BE2C (cell line): ENCODE results near the gene ESAM.

Source experiments
- DNase-seq: peaks from one replicate; pipeline ENCODE4 v3.0.0-alpha.2; 2020
- H3K27me3 ChIP-seq: fragments of 250-450 bp; sonication (Bioruptor Pico); 2 replicates; pipeline ENCODE4 v1.5.1; 2020; ENCODE audit warnings: mild to moderate bottlenecking
- H3K36me3 ChIP-seq: fragments of 250-450 bp; sonication (Bioruptor Pico); 2 replicates; pipeline ENCODE4 v1.5.1; 2020; ENCODE audit warnings: mild to moderate bottlenecking
- H3K4me1 ChIP-seq: fragments of 250-450 bp; sonication (Bioruptor Pico); 2 replicates; pipeline ENCODE4 v1.5.1; 2020
- H3K4me3 ChIP-seq: 2 replicates; pipeline ENCODE4 v1.5.1; 2011; ENCODE audit warnings: low read depth, low read length
- H3K9me3 ChIP-seq: fragments of 250-450 bp; sonication (Bioruptor Pico); 2 replicates; pipeline ENCODE4 v1.5.1; 2020
- CTCF ChIP-seq: IDR thresholded peaks from 2 replicates; pipeline ENCODE4 v1.5.1; 2012; ENCODE audit warnings: mild to moderate bottlenecking, low read depth, low read length

The ESAM gene

DNA sequence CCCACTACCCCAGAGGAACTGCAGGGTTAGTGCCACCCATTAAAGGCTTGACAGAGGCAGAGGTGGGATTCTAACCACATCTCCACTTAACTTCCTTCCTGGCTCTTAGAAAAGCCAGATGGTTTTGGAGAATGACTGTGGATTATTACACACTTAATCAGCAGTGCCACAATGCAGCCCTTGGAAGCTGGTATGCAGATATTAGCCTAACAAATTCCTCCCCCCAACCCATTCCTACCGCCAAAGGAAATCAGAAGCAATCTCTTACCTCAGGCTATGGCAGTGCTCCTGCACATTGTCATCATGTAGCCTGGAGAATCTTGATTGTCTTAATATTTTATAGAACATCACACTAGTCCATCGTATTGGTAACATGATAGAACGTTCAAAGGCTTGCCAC lies 45.5 kb downstream of the ESAM start:
- TF ChIP-seq CTCF, result no peak
- Histone ChIP-seq H3K9me3 (no peaks in the 10 kb centered on the region), H3K4me3 (no peak overlapping the region), H3K27me3 (peaks cover 22% of the 10 kb centered on the region), H3K4me1 (no peaks in the 10 kb centered on the region), H3K36me3 (no peaks in the 10 kb centered on the region)
- no peak for DNase-seq

DNA sequence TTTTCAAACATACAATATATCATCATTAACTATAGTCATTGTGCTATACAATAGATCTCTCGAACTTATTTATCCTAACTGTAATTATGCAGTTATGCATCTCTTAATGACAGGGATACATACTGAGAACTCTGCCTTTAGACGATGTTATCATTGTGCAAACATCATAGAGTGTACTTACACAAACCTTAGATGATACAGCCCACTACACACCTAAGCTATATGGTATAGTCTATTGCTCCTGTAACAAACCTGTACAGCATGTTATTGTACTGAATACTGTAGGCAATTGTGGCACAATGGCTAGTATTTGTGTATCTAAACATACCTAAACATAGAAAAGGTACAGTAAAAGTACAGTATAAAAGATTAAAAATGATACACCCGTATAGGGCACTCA lies 49.7 kb downstream of the ESAM start:
- H3K9me3 ChIP-seq, result no peaks in the 10 kb centered on the region
- H3K4me3 ChIP-seq, result no peak overlapping the region
- no peaks in the 10 kb centered on the region for H3K36me3 ChIP-seq
- peaks cover 25% of the 10 kb centered on the region for H3K27me3 ChIP-seq
- no peak for TF ChIP-seq CTCF
- no peak for DNase-seq
- no peaks in the 10 kb centered on the region for H3K4me1 ChIP-seq

DNA sequence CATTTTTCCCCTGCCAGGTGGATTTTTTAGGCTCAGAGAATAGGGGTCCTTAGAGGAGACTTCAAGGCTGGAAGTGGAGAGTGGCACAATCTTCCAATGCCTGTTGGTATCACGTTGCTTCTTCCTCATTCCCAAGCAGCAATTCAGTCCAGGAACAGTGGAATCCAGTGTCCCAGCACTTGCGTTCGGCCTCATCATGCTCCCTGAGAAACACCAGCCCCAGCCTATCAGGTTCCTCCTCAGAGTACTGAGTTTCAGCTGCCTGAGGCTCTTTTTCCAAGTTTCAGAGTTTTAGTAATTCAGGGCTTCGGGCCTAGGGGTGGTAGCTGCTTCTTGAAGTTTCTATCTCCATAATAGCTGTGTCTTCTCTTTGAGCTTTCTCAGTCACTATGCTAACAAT lies 54.3 kb downstream of the ESAM start:
- no peak for DNase-seq
- TF ChIP-seq CTCF, result no peak

More for the DNA sequence above, 54.3 kb downstream of the ESAM start:
- no peaks in the 10 kb centered on the region for H3K9me3 ChIP-seq
- H3K36me3 ChIP-seq, result no peaks in the 10 kb centered on the region
- H3K4me3 ChIP-seq, result no peak overlapping the region
- H3K4me1 ChIP-seq, result no peaks in the 10 kb centered on the region
- H3K27me3 ChIP-seq, result peaks cover 27% of the 10 kb centered on the region
